Measurements from ENCODE around the gene PLA2G15. TPM values are rescaled to one million over a fixed set of nuclear protein-coding genes. Genes with fewer than 3 reads are reported as not detected.
A peak's percentile ranks its signal among the peaks of the same experiment; 100 is the strongest.

Gene PLA2G15
- polyA plus RNA-seq, 1 donor: 36.7 TPM

DNA sequence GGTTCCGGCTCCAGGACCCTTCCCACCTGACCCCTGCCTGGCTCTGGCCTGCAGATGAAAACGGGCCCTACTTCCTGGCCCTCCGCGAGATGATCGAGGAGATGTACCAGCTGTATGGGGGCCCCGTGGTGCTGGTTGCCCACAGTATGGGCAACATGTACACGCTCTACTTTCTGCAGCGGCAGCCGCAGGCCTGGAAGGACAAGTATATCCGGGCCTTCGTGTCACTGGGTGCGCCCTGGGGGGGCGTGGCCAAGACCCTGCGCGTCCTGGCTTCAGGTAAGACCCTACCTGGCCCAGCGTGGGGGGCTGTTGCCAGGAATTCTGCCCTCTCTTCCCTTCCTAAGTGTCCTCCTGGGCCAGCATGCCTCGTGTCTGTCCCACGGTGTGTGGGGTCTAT lies 10.5 kb downstream of the PLA2G15 start:
- no peak for DNase-seq

DNA sequence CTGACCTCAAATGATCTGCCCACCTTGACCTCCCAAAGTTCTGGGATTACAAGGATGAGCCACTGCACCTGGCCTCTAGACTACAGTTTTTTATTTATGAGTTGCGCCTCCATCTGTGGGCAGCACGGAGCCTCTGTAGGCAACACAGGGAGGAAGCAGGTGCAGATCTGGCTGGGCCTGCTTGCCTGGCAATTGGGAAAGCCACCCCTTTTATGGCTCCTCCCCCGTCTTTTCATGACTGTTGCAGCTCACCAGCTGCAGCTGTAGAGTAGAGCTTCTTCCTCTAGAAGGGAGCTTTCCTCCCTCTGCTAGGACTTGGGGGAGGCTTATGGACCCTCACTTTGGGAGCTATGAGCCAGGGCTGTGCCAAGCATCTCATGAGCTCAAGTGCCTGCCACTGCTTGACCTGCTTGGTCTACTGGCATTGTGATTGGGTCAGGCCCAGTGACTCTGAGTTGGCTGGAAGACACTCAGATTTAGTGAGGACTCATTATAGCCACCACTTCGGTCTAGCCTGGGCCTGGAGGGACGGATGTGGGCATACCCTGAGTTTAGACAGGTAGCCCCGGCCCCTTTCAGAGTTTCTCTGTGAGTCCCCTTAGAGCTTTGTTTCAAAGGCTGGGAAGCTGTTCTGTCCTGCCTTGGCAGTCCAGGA lies 12.2 kb downstream of the PLA2G15 start:
- DNase-seq: no peak

DNA sequence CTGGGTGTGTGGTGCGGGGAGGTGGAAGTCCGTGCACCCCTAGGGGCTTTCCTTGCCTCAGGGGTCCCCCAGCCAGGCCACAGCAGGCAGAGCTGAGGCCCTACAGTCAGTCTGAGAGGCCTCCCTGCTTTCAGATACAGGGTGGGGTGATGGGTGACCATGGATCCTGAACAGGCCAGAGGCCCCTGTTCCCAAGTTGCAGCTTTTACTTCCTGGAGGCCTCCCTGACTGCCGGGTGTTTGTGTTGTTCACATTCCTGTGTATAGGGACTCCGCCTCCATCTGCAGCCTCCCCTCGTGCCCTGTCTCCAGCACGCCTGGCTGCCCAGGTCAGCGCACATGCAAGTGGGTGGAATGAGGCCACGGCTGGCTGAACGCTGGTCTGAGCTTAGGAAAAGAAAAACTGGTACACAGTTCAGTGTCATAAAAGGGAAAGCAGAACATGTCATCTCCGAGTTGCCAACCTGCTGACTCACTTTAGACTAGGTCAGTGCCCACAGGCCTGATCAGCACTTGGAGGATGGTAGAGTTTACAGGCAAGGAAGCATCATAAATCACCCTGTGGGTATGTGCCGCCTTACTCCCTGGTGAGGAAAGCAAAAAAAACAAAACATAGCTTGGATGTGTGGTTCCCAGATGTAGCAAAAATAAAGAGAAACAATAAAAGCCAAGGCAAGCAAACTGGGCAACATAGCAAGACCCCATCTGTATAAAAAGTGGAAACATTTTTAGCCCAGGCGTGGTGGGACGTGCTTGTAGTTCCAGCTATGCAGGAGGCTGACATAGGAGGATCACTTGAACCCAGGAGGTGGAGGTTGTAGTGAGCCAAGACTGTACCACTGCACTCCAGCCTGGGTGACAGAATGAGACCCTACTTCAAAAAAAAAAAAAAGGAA lies 13.0 kb downstream of the PLA2G15 start:
- DNase-seq: no peak

DNA sequence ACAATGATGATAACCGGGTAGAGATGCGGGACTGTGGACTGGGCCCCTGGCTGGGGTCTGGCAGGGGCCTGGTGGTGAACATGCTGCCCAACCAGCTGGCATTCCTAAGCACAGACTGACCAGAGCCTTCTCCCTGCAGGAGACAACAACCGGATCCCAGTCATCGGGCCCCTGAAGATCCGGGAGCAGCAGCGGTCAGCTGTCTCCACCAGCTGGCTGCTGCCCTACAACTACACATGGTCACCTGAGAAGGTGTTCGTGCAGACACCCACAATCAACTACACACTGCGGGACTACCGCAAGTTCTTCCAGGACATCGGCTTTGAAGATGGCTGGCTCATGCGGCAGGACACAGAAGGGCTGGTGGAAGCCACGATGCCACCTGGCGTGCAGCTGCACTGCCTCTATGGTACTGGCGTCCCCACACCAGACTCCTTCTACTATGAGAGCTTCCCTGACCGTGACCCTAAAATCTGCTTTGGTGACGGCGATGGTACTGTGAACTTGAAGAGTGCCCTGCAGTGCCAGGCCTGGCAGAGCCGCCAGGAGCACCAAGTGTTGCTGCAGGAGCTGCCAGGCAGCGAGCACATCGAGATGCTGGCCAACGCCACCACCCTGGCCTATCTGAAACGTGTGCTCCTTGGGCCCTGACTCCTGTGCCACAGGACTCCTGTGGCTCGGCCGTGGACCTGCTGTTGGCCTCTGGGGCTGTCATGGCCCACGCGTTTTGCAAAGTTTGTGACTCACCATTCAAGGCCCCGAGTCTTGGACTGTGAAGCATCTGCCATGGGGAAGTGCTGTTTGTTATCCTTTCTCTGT lies 14.0 kb downstream of the PLA2G15 start:
- DNase-seq: no peak

DNA sequence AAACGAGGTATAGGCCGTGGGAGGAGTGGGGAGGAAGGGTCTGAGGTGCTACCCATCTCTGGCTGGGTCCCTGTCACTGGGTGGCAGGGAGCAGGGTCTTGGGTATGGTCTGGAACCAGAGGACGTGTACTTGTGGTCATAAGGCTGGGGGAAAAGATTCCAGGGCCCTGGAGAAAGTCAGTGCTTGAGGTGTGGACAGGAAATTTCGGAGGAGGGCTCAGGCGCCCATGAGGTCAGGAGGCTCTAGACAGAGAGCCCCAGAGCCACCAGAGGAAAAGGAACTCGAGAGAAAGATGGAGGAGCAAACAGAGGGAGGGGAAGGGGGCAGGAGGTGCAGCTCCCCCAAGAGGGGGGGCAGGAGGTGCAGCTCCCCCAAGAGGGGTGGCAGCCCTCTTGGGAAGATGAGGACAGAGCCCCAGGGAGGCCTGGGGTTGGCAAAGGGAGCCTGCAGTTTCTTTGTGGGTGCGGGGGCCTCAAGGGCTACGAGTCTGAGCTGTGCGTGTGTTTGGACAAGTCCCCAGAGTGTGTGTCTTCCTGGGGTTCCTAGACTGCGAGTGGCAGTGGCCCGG lies 18.5 kb downstream of the PLA2G15 start:
- no peak for DNase-seq

DNA sequence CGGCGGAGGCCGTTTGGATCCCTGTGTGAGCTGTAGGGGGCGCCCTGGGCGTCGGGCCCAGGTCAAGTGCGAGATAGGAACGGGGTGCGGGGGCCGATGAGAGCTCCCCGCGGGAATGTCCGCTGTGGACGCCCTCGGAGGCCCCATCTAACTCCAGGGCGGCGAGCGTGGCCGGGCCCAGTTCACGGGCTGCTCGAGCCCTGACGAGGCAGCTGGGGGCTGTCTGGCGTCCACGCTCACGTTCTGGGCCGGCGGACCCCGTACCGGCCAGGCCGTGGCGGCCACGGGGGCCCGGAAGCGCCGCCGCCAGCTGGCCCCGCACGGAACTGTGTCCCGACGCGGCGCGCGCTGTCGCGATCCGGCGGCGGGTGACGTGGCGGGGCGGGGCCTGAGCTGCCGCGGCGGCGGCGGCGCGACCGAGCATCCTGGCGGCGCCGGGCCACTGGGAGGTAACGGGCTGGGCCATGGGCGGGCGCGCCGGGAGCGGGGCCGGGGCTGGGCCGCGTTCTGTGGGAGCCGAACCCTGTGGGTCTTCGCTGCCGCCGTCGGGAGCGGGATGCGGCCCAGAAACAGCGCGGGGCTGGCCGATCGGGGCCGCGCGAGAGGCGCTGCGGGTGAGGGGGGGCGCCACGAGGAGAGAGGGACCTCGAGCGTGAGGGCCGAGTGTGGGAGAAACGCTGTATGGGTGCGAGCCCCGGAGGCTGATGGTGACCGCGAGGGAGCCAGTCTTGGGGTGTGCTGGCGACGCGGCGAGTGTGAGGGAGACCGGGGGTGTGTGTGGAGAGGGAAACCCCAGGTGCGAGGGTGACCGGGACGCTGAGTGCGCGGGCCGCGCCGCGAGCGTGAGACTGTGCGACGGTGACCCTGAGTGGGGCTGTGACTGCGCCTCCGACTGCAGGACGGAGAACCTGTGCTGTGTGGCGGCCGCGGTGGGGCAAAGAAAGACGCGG lies 19.2 kb downstream of the PLA2G15 start, which contains the start of gene SLC7A6:
SLC7A6 (plus strand) TSS at position 399 of the 950 bp plus-strand sequence. CDS start 10,201 bp downstream, outside the sequence.
- DNase-seq: peak; percentile 68

DNA sequence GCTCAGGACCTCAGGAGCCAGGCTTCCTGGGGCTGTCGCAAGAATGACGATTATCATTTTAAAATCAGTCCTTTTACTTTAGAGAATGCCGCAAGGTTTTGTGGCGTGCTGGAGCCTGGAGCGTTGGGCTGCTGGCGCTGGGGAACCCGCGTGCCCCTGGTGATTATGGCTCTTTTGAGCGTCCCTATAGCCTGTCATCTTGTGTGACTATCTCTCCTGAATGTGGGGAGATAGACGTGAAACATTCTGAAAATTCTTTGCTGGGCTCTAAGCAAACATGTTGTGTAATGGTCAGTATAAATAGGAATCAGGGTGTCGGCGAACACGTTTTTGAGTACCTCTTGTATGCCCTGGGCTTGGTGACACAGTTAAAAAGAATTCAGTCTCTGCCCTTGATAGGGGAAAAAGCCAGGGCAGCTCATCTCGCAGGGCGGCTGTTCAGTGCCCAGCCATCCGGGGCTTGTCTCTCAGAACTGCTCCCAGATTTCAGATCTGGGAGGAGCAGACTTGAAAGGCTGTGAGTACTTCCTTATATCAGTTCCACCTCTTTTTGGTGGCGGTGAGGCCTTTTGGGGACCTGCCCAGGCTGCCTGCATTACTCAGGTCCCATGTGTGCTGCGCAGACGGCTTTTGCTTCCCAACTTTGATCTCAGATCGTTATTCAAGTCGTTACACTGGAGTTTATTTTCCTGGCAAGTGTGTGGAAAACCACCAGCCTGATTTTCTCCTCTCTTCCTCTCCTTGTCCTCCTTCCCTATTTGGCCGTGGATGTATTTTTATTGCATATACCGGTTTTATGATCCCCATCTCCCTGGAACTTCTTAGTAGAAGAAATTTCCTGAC lies 20.1 kb downstream of the PLA2G15 start:
- DNase-seq: peak; percentile 52

DNA sequence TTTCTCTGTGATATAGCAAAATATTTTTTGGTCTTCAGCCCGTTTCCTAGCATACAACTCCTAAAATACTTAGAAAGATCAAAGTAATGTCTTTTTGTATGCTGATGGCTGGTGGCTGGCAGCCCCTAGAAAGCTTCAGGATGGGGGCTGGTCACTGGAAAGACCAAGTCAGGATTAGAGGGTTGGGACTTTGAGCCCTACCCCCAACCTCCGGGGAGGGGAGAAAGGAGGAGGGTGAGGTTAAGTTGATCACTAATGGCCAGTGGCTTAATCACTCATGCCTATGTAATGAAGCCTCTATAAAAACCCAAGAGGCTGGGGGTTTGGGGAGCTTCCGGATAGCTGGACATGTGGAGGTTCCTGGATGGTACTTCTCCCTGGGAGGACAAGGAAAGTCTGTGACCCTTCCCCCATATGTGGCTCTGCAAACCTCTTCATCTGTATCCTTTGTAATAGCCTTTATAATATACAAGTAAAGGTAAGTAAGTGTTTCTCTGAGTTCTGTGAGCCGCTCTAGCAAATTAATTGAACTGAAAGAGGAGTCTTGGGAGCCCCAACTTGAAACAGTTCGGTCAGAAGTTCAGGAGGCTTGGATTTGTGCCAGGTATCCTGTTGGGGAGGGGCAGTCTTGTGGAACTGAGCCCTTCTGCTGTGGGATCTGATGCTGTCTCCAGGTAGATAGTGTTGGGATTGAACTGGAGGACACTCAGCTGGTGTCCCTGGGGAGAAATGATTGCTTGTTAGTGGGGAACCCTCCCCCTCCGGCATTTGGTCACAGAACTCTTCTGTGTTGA lies 22.6 kb downstream of the PLA2G15 start:
- DNase-seq: no peak

DNA sequence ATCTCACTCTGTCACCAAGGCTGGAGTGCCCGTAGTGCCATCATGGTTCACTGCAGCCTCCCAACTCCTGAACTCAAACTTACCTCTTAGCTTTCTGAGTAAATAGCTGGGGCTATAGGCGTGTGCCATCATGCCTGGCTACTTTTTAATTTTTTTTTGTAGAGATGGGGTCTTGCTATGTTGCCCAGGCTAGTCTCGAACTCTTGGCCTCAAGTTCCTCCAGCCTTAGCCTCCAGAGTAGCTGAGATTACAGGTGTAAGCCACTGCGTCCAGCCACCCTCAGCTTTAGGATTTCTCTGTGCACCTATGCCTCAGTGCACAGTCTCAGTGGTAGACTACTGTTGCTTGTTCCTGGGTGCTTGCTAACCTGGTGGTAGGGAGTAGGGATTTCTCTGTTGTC lies 24.6 kb downstream of the PLA2G15 start:
- DNase-seq: no peak

DNA sequence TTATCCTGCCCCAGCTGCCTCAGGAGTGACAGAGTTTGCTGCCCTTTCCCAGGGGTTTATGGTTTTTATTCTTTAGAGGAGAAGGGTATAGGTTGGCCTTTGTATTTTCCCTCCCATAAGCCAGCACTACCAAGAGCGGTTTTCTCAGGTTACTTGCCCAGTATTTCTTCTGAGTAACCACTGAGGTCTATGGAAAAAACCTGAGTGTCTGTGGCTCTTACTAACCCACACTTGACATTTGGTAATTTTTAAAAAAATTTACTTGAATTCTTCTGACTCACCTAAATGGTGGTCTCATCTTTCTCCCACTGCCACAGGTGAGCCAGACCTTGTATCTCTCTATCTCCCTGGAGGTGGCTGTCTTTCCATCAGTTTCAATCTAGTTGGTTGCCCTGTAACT lies 25.2 kb downstream of the PLA2G15 start:
- no peak for DNase-seq

DNA sequence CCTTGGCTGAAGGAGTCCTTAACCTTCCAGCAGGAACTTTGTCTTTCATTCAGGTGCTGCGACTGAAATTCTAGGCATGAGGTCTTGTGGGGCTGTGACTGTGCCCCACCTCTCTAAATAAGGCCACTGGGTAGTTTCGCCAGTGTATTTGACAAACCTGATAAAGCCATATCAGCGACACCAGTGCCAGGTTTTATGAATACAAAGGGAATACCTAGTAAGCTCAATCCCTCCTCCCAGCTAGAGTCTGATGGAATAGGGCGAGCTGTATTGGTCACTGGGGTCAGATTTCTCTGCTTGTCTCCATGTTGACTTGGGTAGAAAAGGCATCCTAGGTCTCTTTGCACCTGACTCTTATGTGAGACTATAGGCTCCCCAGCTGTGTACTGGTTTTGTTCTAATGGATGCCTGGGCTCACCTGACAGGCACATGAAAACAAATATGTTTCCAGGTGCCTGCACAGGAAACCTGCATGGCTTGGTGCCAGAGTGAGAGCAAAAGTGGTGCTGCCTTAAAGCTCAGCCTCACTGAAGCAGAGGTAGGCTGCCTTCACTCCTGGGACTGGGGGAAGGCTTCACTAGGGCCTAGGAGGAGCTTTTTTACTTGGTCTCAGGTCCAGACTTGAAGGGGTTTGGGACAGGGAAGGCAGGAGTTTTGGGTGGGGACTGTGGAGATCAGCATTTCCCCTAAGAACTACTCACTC lies 27.5 kb downstream of the PLA2G15 start:
- DNase-seq: no peak

DNA sequence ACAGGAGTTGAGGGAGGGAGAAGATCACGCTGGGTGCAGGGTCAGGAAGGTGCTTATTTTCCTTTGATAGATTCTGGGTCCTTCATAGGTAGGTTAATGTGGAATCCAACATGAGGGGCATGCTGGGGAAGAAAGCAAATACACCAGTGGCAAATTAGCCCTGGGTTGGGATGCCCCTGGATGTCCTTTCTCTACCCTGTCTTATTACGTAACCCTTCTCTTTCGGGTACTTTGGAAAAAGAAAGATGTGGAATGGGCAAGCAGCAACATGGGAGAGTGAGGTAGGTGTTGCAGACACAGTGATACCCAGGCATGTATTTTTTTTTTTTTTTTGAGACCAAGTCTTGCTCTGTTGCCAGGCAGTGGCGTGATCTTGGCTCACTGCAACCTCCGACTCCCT lies 28.3 kb downstream of the PLA2G15 start:
- DNase-seq: no peak

DNA sequence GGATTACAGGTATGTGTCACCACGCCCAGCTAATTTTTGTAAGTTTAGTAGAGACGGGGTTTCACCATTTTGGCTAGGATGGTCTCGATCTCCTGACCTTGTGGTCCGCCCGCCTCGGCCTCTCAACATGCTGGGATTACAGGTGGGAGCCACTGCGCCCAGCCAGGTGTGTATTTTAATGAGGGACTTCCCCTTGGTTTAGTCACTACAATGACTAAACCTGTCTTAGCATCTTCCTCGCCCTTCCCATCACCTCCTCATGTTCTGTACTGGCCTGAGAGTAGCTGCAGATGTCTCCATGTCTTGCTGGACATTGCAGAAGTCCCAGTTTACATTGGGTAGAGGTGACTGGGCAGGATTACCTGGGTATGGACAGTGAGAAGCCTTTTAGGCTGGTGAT lies 28.7 kb downstream of the PLA2G15 start:
- no peak for DNase-seq

DNA sequence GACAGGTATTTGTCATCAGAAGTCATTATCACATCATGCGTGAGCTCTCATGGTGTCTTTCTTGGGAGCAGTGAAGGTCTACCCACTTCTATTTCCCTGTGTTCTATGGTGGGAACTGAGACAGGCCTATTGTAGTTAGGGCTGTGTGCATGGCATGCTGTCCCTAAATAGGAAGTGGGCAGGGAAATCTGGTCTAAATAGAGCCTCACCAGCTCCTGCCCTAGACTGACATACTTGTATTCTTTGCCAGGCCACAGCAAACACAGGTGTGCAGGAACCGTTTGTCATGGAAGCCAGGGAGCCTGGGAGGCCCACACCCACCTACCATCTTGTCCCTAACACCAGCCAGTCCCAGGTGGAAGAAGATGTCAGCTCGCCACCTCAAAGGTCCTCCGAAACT lies 29.3 kb downstream of the PLA2G15 start:
- DNase-seq: no peak

DNA sequence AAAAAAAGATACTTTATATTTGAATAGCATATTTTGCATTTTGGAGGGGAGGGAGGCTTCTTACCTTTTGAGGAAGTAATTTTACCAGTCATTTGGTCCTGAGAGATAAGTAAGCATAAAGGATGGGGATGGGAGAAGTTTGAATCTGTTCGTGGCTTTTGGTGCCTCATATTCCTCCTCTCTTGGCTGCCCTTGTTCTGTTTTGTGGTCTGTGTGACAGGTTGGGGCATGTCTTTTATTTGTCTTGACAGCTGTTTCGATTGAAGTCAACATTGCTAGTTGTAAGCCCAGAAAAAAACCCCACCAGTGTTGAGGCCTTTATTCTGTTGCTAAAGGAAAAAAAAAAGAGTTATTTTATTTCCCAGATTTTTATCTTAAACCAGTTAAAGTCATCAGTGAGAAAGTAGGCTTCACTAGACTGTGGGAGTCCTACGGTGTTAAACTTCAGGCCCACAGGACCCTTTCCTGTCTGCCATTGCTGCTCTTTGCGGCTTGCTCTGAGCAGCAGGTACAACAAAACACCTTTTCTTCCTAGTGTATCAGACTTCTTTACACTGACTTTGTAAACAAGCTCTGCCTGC lies 30.5 kb downstream of the PLA2G15 start:
- no peak for DNase-seq

DNA sequence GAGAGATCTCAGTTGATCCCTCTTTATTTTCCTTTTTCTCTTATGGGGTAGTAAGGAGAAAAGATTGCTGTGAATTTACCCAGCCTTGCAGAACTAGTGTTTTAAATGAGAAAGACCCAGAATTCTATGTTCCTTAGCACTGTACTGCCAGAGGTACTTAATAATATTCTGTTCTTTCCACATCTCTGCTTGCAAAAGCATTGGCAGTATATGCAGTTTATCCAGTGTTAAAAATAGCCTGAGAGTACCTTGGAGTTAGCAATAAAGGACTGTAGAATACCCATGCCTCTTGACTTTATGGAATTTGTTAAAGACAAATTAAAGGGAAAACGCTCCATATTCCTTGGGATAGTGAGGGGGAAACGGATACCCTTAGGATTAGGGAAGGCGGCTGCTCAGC lies 31.1 kb downstream of the PLA2G15 start:
- DNase-seq: no peak

DNA sequence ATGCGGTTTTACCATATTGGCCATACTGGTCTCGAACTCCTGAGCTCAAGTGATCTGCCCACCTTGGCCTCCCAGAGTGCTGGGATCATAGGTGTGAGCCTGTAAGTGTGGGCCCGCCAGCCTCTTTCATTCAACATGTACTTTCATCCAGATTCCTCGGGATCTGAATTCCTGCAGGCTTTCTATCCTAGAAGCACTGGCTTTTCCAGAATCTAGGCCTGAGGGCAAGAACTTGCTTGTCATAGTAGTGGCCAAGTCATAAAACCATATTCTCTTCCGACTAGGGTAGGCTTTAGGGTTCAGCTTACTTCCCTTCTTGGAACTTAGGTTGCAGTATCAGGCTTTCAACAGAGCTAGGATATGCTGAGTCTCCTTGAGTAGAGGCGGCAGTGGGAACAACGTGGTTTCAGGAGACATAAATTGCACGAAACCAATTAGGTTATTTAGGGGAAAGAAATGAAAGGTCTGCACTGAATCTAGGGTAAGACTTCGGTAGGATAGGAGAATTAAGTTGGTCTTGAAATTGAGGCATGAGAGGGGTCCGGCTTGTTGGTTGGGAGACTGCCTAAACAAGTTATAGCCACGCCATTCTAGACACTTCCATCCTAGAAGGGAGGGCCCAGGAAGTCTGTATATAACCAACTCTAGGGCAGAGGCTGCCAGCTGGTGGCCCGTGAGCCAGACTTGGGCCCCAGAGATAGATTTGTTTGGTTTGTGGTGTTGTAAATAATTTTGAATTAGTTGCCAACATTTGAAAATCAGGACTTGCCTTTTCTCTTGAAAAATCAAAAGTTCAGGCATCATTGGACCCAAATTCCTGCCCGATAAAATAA lies 34.8 kb downstream of the PLA2G15 start:
- DNase-seq: no peak
